KOPT-K1 (cell line): ENCODE results near the gene BRD3.
"Not testable (repeated sequence)": the region's sequence is repeated elsewhere in the genome, so short reads cannot be mapped to it uniquely, and the experiment has no call there.

Source experiments
- H3K27ac ChIP-seq: fragments of 200-600 bp; sonication (generic); 2 replicates; pipeline ENCODE4 v1.5.1; 2016; ENCODE audit warnings: antibody characterized with exemption, mild to moderate bottlenecking, low read depth, low read length; ENCODE audit not compliant: poor library complexity, severe bottlenecking
- H3K36me3 ChIP-seq: fragments of 200-600 bp; sonication (generic); 2 replicates; pipeline ENCODE4 v1.5.1; 2017; ENCODE audit warnings: antibody characterized with exemption, mild to moderate bottlenecking, low read length, moderate library complexity; ENCODE audit not compliant: insufficient read depth
- H3K9me3 ChIP-seq: fragments of 200-600 bp; sonication (generic); 2 replicates; pipeline ENCODE4 v1.5.1; 2017; ENCODE audit warnings: antibody characterized with exemption, low read length, mild to moderate bottlenecking; ENCODE audit not compliant: insufficient read depth, poor library complexity, severe bottlenecking

Gene BRD3

GRCh38 chr9:133991214-133991921 is 76.5 kb downstream of the BRD3 start:
- Histone ChIP-seq H3K9me3 (no peaks in the 10 kb centered on the region), H3K27ac (no peak overlapping the region), H3K36me3 (no peaks in the 10 kb centered on the region)

- Histone ChIP-seq H3K36me3 (no peaks in the 10 kb centered on the region), H3K27ac (no peak overlapping the region), H3K9me3 (no peaks in the 10 kb centered on the region)
Observed at GRCh38 chr9:133990366-133991213, 77.2 kb downstream of the BRD3 start.

GRCh38 chr9:133989625-133990365 is 78.0 kb downstream of the BRD3 start:
- H3K27ac ChIP-seq, result no peak overlapping the region

GRCh38 chr9:133988771-133989170 is 79.1 kb downstream of the BRD3 start:
- not testable (repeated sequence) for H3K36me3 ChIP-seq, H3K9me3 ChIP-seq, H3K27ac ChIP-seq

More at GRCh38 chr9:133989625-133990365, 78.0 kb downstream of the BRD3 start:
- H3K9me3 ChIP-seq, result no peaks in the 10 kb centered on the region
- no peaks in the 10 kb centered on the region for H3K36me3 ChIP-seq

- Histone ChIP-seq H3K27ac (no peak overlapping the region), H3K9me3 (no peaks in the 10 kb centered on the region)
Observed at GRCh38 chr9:133987946-133988665, 79.7 kb downstream of the BRD3 start.

GRCh38 chr9:133987446-133987788 is 80.4 kb downstream of the BRD3 start:
- Histone ChIP-seq H3K9me3 (no peaks in the 10 kb centered on the region), H3K36me3 (no peaks in the 10 kb centered on the region), H3K27ac (no peak overlapping the region)

More at GRCh38 chr9:133987946-133988665, 79.7 kb downstream of the BRD3 start:
- no peaks in the 10 kb centered on the region for H3K36me3 ChIP-seq

GRCh38 chr9:133986774-133987445 is 80.9 kb downstream of the BRD3 start:
- Histone ChIP-seq H3K27ac (no peak overlapping the region), H3K9me3 (no peaks in the 10 kb centered on the region), H3K36me3 (no peaks in the 10 kb centered on the region)

- H3K27ac ChIP-seq, result no peak overlapping the region
- no peaks in the 10 kb centered on the region for H3K9me3 ChIP-seq
- no peaks in the 10 kb centered on the region for H3K36me3 ChIP-seq
Observed at GRCh38 chr9:133986061-133986460, 81.8 kb downstream of the BRD3 start.

GRCh38 chr9:133982971-133983720 is 84.7 kb downstream of the BRD3 start:
- H3K9me3 ChIP-seq, result no peaks in the 10 kb centered on the region
- H3K27ac ChIP-seq, result no peak overlapping the region
- H3K36me3 ChIP-seq, result no peaks in the 10 kb centered on the region

GRCh38 chr9:133981958-133982681 is 85.7 kb downstream of the BRD3 start:
- Histone ChIP-seq H3K27ac (no peak overlapping the region), H3K36me3 (no peaks in the 10 kb centered on the region)

GRCh38 chr9:133981589-133981957 is 86.3 kb downstream of the BRD3 start:
- no peaks in the 10 kb centered on the region for H3K9me3 ChIP-seq
- H3K36me3 ChIP-seq, result no peaks in the 10 kb centered on the region
- no peak overlapping the region for H3K27ac ChIP-seq

More at GRCh38 chr9:133981958-133982681, 85.7 kb downstream of the BRD3 start:
- no peaks in the 10 kb centered on the region for H3K9me3 ChIP-seq

- Histone ChIP-seq H3K27ac (no peak overlapping the region), H3K36me3 (no peaks in the 10 kb centered on the region), H3K9me3 (no peaks in the 10 kb centered on the region)
Observed at GRCh38 chr9:133980864-133981588, 86.8 kb downstream of the BRD3 start.
